Nephron progenitor cell (in vitro differentiated cells): Measurements from ENCODE around the gene ACAA2.
"Not testable (repeated sequence)": the region's sequence is repeated elsewhere in the genome, so short reads cannot be mapped to it uniquely, and the experiment has no call there.

Source experiments
- DNase-seq: peaks from one replicate; pipeline ENCODE4 v3.0.0; 2021
- H3K27ac Mint-ChIP-seq: 2 replicates; pipeline ENCODE4 v1.8.0; 2021; ENCODE audit warnings: mild to moderate bottlenecking, moderate library complexity, mixed read lengths
- H3K27me3 Mint-ChIP-seq: 2 replicates; pipeline ENCODE4 v1.8.0; 2021; ENCODE audit warnings: mild to moderate bottlenecking, low read depth, mixed read lengths; ENCODE audit not compliant: poor library complexity
- H3K36me3 Mint-ChIP-seq: 2 replicates; pipeline ENCODE4 v1.8.0; 2021; ENCODE audit warnings: low read depth, mixed read lengths
- H3K4me1 Mint-ChIP-seq: 2 replicates; pipeline ENCODE4 v1.8.0; 2021; ENCODE audit warnings: mixed read lengths
- H3K4me3 Mint-ChIP-seq: 2 replicates; pipeline ENCODE4 v1.8.0; 2021; ENCODE audit warnings: mild to moderate bottlenecking, moderate library complexity, mixed read lengths
- H3K9me3 Mint-ChIP-seq: 2 replicates; pipeline ENCODE4 v1.8.0; 2021; ENCODE audit warnings: mild to moderate bottlenecking, moderate library complexity, mixed read lengths
- TF ChIP-seq, protein P1 (sequence below): fragments of 200-600 bp; sonication (generic); IDR thresholded peaks from 2 replicates; pipeline ENCODE4 v1.5.0; 2021; ENCODE audit warnings: antibody characterized with exemption

Gene ACAA2

GRCh38 chr18:49794743-49795142 is 18.6 kb downstream of the ACAA2 start:
- Mint-ChIP-seq H3K4me3 (no peak overlapping the region), H3K9me3 (peaks cover 15% of the 10 kb centered on the region), H3K27ac (no peak overlapping the region), H3K4me1 (no peaks in the 10 kb centered on the region), H3K27me3 (no peaks in the 10 kb centered on the region), H3K36me3 (peaks cover 82% of the 10 kb centered on the region)
- TF ChIP-seq, protein P1, sequence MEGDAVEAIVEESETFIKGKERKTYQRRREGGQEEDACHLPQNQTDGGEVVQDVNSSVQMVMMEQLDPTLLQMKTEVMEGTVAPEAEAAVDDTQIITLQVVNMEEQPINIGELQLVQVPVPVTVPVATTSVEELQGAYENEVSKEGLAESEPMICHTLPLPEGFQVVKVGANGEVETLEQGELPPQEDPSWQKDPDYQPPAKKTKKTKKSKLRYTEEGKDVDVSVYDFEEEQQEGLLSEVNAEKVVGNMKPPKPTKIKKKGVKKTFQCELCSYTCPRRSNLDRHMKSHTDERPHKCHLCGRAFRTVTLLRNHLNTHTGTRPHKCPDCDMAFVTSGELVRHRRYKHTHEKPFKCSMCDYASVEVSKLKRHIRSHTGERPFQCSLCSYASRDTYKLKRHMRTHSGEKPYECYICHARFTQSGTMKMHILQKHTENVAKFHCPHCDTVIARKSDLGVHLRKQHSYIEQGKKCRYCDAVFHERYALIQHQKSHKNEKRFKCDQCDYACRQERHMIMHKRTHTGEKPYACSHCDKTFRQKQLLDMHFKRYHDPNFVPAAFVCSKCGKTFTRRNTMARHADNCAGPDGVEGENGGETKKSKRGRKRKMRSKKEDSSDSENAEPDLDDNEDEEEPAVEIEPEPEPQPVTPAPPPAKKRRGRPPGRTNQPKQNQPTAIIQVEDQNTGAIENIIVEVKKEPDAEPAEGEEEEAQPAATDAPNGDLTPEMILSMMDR = no peak
- no peak for DNase-seq

DNA sequence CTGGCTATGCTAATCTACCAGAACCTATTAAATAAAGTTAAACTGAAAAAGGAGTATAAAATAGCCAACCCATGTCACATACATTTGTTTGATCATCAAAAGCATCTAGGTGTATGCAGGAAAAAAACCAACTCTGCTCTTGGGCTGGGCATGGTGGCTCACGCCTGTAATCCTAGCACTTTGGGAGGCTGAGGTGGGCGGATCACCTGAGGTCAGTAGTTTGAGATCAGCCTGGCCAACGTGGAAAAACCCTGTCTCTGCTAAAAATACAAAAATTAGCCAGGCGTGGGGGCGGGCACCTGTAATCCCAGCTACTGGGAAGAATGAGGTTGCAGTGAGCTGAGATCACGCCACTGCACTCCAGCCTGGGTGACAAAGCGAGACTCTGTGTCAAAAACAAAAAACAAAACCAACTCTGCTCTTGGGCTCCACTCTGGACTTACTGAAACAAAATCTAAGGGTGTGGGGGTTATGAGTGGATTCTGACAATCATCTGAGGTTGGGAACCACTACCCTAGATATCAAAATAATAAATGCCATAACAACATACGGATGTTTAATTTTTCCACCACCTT is 23.7 kb downstream of the ACAA2 start:
- not testable (repeated sequence) for H3K4me1 Mint-ChIP-seq, H3K4me3 Mint-ChIP-seq, DNase-seq, H3K9me3 Mint-ChIP-seq, H3K27me3 Mint-ChIP-seq, H3K27ac Mint-ChIP-seq
- peaks cover 58% of the 10 kb centered on the region for H3K36me3 Mint-ChIP-seq

DNA sequence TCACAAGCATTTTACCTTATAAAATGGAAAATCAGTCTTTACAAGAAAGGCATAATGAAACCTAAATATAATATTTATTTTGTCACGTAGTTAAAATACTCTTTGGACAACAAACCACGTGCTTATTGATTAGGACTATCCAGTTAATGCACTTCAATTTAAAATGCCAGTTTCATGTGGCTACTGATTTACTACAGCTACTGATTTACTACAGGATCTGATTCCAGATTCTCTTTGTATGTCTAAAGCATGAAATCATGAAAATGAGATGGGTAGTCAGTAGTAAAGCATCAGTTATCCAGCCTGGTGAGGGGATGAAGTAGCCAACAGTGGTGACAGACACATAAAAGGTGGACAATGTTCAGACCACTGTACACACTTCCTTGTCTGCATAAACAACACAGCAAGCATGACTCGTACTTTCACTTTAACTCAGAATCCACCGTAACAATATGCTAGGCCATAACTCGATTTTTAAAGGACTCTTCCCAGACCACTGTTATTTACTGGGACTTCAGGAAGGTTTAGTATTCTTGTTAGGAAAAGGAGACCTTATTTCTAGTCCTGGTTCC is 24.9 kb downstream of the ACAA2 start:
- Mint-ChIP-seq H3K36me3 (peaks cover 61% of the 10 kb centered on the region), H3K4me3 (no peak overlapping the region), H3K27me3 (no peaks in the 10 kb centered on the region), H3K4me1 (no peaks in the 10 kb centered on the region), H3K27ac (no peak overlapping the region), H3K9me3 (no peaks in the 10 kb centered on the region)
- TF ChIP-seq, protein P1 = no peak
- no peak for DNase-seq

DNA sequence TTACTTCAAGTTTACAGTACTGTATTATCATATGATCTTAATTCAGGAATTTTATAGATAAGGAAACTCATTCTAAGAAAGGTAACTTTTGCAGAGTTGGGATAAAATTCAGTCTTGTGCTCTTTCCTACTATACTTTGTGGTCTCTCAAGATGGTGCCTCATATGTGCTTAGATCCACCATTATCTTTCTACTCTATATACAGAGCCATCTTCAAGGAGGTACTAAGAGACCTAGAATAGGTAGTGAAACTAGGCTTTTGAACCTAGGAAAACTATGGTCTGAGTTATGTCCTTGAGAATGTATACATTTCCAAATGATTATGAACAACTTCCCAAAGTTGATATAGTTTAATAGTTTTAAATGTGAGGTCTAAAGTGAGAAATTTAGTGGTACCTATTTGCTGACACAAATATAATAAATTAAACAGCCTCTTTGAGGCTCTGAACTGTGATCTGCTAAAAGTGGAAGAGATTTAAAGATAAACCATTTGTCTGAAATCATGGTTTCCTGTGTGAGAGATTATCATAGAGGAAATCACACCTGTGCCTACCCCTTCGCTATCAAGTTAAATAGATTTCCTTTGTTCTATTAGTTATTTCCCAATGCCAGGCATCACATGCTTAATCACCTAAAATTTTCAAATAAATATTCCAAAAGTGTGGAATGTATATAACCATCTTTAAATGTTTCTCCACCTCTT is 27.2 kb downstream of the ACAA2 start:
- H3K9me3 Mint-ChIP-seq = no peaks in the 10 kb centered on the region
- no peak for DNase-seq
- H3K36me3 Mint-ChIP-seq = peaks cover 61% of the 10 kb centered on the region
- no peak overlapping the region for H3K4me3 Mint-ChIP-seq
- no peaks in the 10 kb centered on the region for H3K4me1 Mint-ChIP-seq
- H3K27ac Mint-ChIP-seq = no peak overlapping the region
- TF ChIP-seq, protein P1 = no peak
- H3K27me3 Mint-ChIP-seq = no peaks in the 10 kb centered on the region

GRCh38 chr18:49784427-49785185 is 28.7 kb downstream of the ACAA2 start:
- H3K4me1 Mint-ChIP-seq = no peaks in the 10 kb centered on the region
- H3K4me3 Mint-ChIP-seq = no peak overlapping the region
- DNase-seq = no peak
- no peaks in the 10 kb centered on the region for H3K9me3 Mint-ChIP-seq
- peaks cover 61% of the 10 kb centered on the region for H3K36me3 Mint-ChIP-seq
- TF ChIP-seq, protein P1 = no peak
- no peak overlapping the region for H3K27ac Mint-ChIP-seq
- no peaks in the 10 kb centered on the region for H3K27me3 Mint-ChIP-seq

GRCh38 chr18:49783631-49784030 is 29.7 kb downstream of the ACAA2 start:
- peaks cover 65% of the 10 kb centered on the region for H3K36me3 Mint-ChIP-seq
- H3K27me3 Mint-ChIP-seq, H3K4me3 Mint-ChIP-seq: not testable (repeated sequence)

More at GRCh38 chr18:49783631-49784030, 29.7 kb downstream of the ACAA2 start:
- DNase-seq, H3K27ac Mint-ChIP-seq, H3K9me3 Mint-ChIP-seq, H3K4me1 Mint-ChIP-seq: not testable (repeated sequence)
